Common myeloid progenitor, CD34-positive (primary cell): ENCODE results near the gene NSRP1.

ENCODE experiments used
- CTCF ChIA-PET: fragments of 350-600 bp; sonication (Branson Sonifier 250); formaldehyde crosslinking; loops from one replicate; lab custom pipeline; 2021; ENCODE audit warnings: antibody characterized with exemption; lab: Charles Lee
- POLR2A ChIA-PET: fragments of 350-600 bp; sonication (Branson Sonifier 250); formaldehyde crosslinking; loops from one replicate; lab custom pipeline; 2021; ENCODE audit warnings: antibody characterized with exemption; lab: Charles Lee
- DNase-seq, 3 donors: peaks; one replicate each; pipeline versions ENCODE4 v3.0.0 to v3.0.0-alpha.2; 2013
- H3K27ac ChIP-seq, 2 experiments: 1 replicate in 1 of 2; 2 replicates in 1 of 2; pipeline ENCODE4 v1.7.0; 2013; ENCODE audit warnings: inconsistent platforms in 2 of 2, low read length in 2 of 2, mild to moderate bottlenecking in 2 of 2, low read depth in 1 of 2, moderate library complexity in 1 of 2; ENCODE audit not compliant: severe bottlenecking in 2 of 2, insufficient read depth in 1 of 2, poor library complexity in 1 of 2
- H3K27me3 ChIP-seq, 5 experiments: replicated peaks in 2 of 5; 1 replicate in 3 of 5; 2 replicates in 2 of 5; pipeline versions ENCODE4 v1.6.1 to v1.7.0; 2013; ENCODE audit warnings: low read length in 4 of 5, mild to moderate bottlenecking in 2 of 5, moderate library complexity in 2 of 5, inconsistent platforms in 1 of 5; ENCODE audit not compliant: insufficient read depth in 5 of 5, control insufficient read depth in 4 of 5
- H3K36me3 ChIP-seq, 4 experiments: 1 replicate in 2 of 4; 2 replicates in 2 of 4; pipeline versions ENCODE4 v1.6.1 to v1.7.0; 2013; ENCODE audit warnings: low read length in 3 of 4, control low read depth in 1 of 4, mild to moderate bottlenecking in 1 of 4; ENCODE audit not compliant: control insufficient read depth in 4 of 4, insufficient read depth in 4 of 4
- H3K4me1 ChIP-seq, 4 experiments: 1 replicate in 3 of 4; 2 replicates in 1 of 4; pipeline versions ENCODE4 v1.6.1 to v1.7.1; 2013; ENCODE audit warnings: low read length in 3 of 4, mild to moderate bottlenecking in 3 of 4, control low read depth in 1 of 4, inconsistent platforms in 1 of 4, moderate library complexity in 1 of 4; ENCODE audit not compliant: control insufficient read depth in 4 of 4, insufficient read depth in 4 of 4; ENCODE audit errors: control extremely low read depth in 1 of 4
- H3K4me3 ChIP-seq, 7 experiments: 1 replicate in 4 of 7; 2 replicates in 3 of 7; pipeline versions ENCODE4 v1.5.1 to v1.7.0; 2013; ENCODE audit warnings: mild to moderate bottlenecking in 7 of 7, low read length in 6 of 7, moderate library complexity in 6 of 7, inconsistent platforms in 2 of 7, low read depth in 2 of 7, control low read depth in 1 of 7; ENCODE audit not compliant: insufficient read depth in 4 of 7, control insufficient read depth in 1 of 7; ENCODE audit errors: extremely low read depth in 1 of 7
- H3K9me3 ChIP-seq, 5 experiments: 1 replicate in 4 of 5; 2 replicates in 1 of 5; pipeline versions ENCODE4 v1.6.1 to v1.7.1; 2013; ENCODE audit warnings: low read length in 4 of 5, mild to moderate bottlenecking in 2 of 5, inconsistent platforms in 1 of 5, low read depth in 1 of 5, moderate library complexity in 1 of 5; ENCODE audit not compliant: control insufficient read depth in 4 of 5, insufficient read depth in 2 of 5; ENCODE audit errors: control extremely low read depth in 1 of 5
- WGBS: methylation state at CpG from one replicate; pipeline ENCODE4 v1.1.5; 2013; ENCODE audit not compliant: insufficient coverage; 5-methylcytosine and 5-hydroxymethylcytosine counted together

Gene NSRP1

GRCh38 chr17:30158896-30159625 is 42.4 kb downstream of the NSRP1 start:
- Histone ChIP-seq H3K9me3 (peaks cover 2 to 24% (median 6%) of the 10 kb centered on the region in 5 experiments), H3K4me3 (no peak overlapping the region), H3K27me3 (no peaks in the 10 kb centered on the region), H3K36me3 (peaks cover under 1 to 22% (median 12%) of the 10 kb centered on the region in 4 experiments), H3K4me1 (no peaks in the 10 kb centered on the region), H3K27ac (no peak overlapping the region)
- WGBS: no CpG with 5 or more reads among the region's 3 CpGs
- DNase-seq: no peak
- CTCF ChIA-PET: no interaction called here
- POLR2A ChIA-PET: no interaction called here

- Histone ChIP-seq H3K4me1 (no peaks in the 10 kb centered on the region), H3K27me3 (no peaks in the 10 kb centered on the region), H3K9me3 (peaks cover 2 to 24% (median 6%) of the 10 kb centered on the region in 5 experiments), H3K27ac (no peak overlapping the region), H3K36me3 (peaks cover 3 to 22% (median 12%) of the 10 kb centered on the region in 4 experiments), H3K4me3 (no peak overlapping the region)
- peak in 2 of 3 donors; percentile 7 to 43 for DNase-seq
- WGBS: no CpG with 5 or more reads among the region's 3 CpGs
- ChIA-PET CTCF (no interaction called here), POLR2A (no interaction called here)
Observed at GRCh38 chr17:30160419-30161172, 44.0 kb downstream of the NSRP1 start.

GRCh38 chr17:30161601-30162000 is 45.0 kb downstream of the NSRP1 start:
- Histone ChIP-seq H3K36me3 (peaks cover 3 to 22% (median 10%) of the 10 kb centered on the region in 4 experiments), H3K9me3 (peaks cover 2 to 24% (median 6%) of the 10 kb centered on the region in 5 experiments), H3K27me3 (no peaks in the 10 kb centered on the region), H3K4me1 (no peaks in the 10 kb centered on the region), H3K4me3 (no peak overlapping the region), H3K27ac (no peak overlapping the region)
- ChIA-PET CTCF (no interaction called here), POLR2A (no interaction called here)
- DNase-seq: no peak

- DNase-seq: no peak
Observed at GRCh38 chr17:30164531-30164930, 47.9 kb downstream of the NSRP1 start.

GRCh38 chr17:30165147-30165546 is 48.5 kb downstream of the NSRP1 start:
- no peak overlapping the region for H3K4me3 ChIP-seq
- H3K36me3 ChIP-seq: peaks cover 3 to 11% (median 7%) of the 10 kb centered on the region in 4 experiments
- H3K9me3 ChIP-seq: peaks cover 0 to 7% (median under 1%) of the 10 kb centered on the region in 5 experiments
- H3K27me3 ChIP-seq: no peaks in the 10 kb centered on the region
- H3K27ac ChIP-seq: no peak overlapping the region
- H3K4me1 ChIP-seq: no peaks in the 10 kb centered on the region
- CTCF ChIA-PET: interaction anchor here (1.1 to 1.4 kb wide), 2 partner anchors 9 to 13 kb away, joined by 3 read pairs; no protein-coding TSS in a partner anchor
- WGBS: 100% methylated on average over 2 of the region's 3 CpGs
- POLR2A ChIA-PET: no interaction called here
- no peak for DNase-seq

More at GRCh38 chr17:30164531-30164930, 47.9 kb downstream of the NSRP1 start:
- no peak overlapping the region for H3K27ac ChIP-seq
- H3K9me3 ChIP-seq: peaks cover 2 to 13% (median 4%) of the 10 kb centered on the region in 5 experiments
- H3K4me3 ChIP-seq: no peak overlapping the region
- H3K27me3 ChIP-seq: no peaks in the 10 kb centered on the region
- 98% methylated on average over 4 of the region's 4 CpGs for WGBS
- ChIA-PET CTCF (interaction anchor here (1.1 to 1.4 kb wide), 3 partner anchors 10 to 175 kb away, joined by 3 read pairs; no protein-coding TSS in a partner anchor), POLR2A (no interaction called here)
- H3K36me3 ChIP-seq: peaks cover 3 to 16% (median 11%) of the 10 kb centered on the region in 4 experiments
- H3K4me1 ChIP-seq: no peaks in the 10 kb centered on the region

- POLR2A ChIA-PET: interaction anchor here (0.6 kb wide), 1 partner anchor 61 kb away, joined by 5 read pairs; no protein-coding TSS in a partner anchor
- 100% methylated on average over 1 of the region's 1 CpG for WGBS
- H3K27me3 ChIP-seq: no peaks in the 10 kb centered on the region
- H3K27ac ChIP-seq: no peak overlapping the region
- H3K4me3 ChIP-seq: no peak overlapping the region
- H3K4me1 ChIP-seq: no peaks in the 10 kb centered on the region
- peaks cover 0 to 1% (median 0%) of the 10 kb centered on the region in 5 experiments for H3K9me3 ChIP-seq
- DNase-seq: no peak
- H3K36me3 ChIP-seq: peaks cover 3 to 8% (median 5%) of the 10 kb centered on the region in 4 experiments
- CTCF ChIA-PET: interaction anchor here (1.4 kb wide), 1 partner anchor 8 kb away, joined by 3 read pairs; no protein-coding TSS in a partner anchor
Observed at GRCh38 chr17:30165960-30166359, 49.3 kb downstream of the NSRP1 start.
